Chondrocyte (in vitro differentiated cells): ENCODE data around the gene LEMD2. TPM values are rescaled to one million over a fixed set of nuclear protein-coding genes. Genes with fewer than 3 reads are reported as not detected.
"Not testable (repeated sequence)": the region's sequence is repeated elsewhere in the genome, so short reads cannot be mapped to it uniquely, and the experiment has no call there.

Experiments used
- DNase-seq: peaks from one replicate; pipeline ENCODE4 v3.0.0; 2021; ENCODE audit warnings: mixed read lengths, low spot score
- H3K27ac Mint-ChIP-seq: one replicate; pipeline ENCODE4 v1.8.0; 2021; ENCODE audit warnings: mild to moderate bottlenecking, moderate library complexity, mixed read lengths; ENCODE audit not compliant: unreplicated experiment
- H3K27me3 Mint-ChIP-seq: 2 replicates; pipeline ENCODE4 v1.8.0; 2021; ENCODE audit warnings: low read depth, mixed read lengths
- H3K36me3 Mint-ChIP-seq: 2 replicates; pipeline ENCODE4 v1.8.0; 2021; ENCODE audit warnings: low read depth, mixed read lengths
- H3K4me1 Mint-ChIP-seq: 2 replicates; pipeline ENCODE4 v1.8.0; 2021; ENCODE audit warnings: low read depth, mild to moderate bottlenecking, mixed read lengths
- H3K4me3 Mint-ChIP-seq: one replicate; pipeline ENCODE4 v1.8.0; 2021; ENCODE audit warnings: mild to moderate bottlenecking, moderate library complexity, mixed read lengths; ENCODE audit not compliant: unreplicated experiment
- H3K9me3 Mint-ChIP-seq: 2 replicates; pipeline ENCODE4 v1.8.0; 2021; ENCODE audit warnings: low read depth, mixed read lengths
- CTCF ChIP-seq: fragments of 200-600 bp; sonication (generic); IDR thresholded peaks from 2 replicates; pipeline ENCODE4 v1.5.0; 2021; ENCODE audit warnings: antibody characterized with exemption, mild to moderate bottlenecking, moderate library complexity
- total RNA-seq: library from RNA; stranded (reverse); gene quantifications from 3 replicates; pipeline ENCODE4 v1.2.1, GENCODE V29; 2021

The LEMD2 gene
- total RNA-seq, 1 donor from 2014 or later: 60.1 TPM

- Mint-ChIP-seq H3K27ac (no peak overlapping the region), H3K27me3 (peaks cover 14% of the 10 kb centered on the region)
- no peak for TF ChIP-seq CTCF
These were observed 44.7 kb upstream of the LEMD2 start for GRCh38 chr6:33833599-33833998.

GRCh38 chr6:33832831-33833230 is 43.9 kb upstream of the LEMD2 start:
- H3K36me3 Mint-ChIP-seq, H3K9me3 Mint-ChIP-seq, H3K4me3 Mint-ChIP-seq, H3K27ac Mint-ChIP-seq: not testable (repeated sequence)
- Mint-ChIP-seq H3K4me1 (peaks cover 10% of the 10 kb centered on the region), H3K27me3 (peaks cover 16% of the 10 kb centered on the region)
- DNase-seq: peak; percentile 18

More at GRCh38 chr6:33833599-33833998, 44.7 kb upstream of the LEMD2 start:
- Mint-ChIP-seq H3K9me3 (peaks cover 5% of the 10 kb centered on the region), H3K36me3 (no peaks in the 10 kb centered on the region), H3K4me3 (no peak overlapping the region), H3K4me1 (peaks cover 14% of the 10 kb centered on the region)
- peak; percentile 17 for DNase-seq

- not testable (repeated sequence) for DNase-seq, H3K4me3 Mint-ChIP-seq, H3K9me3 Mint-ChIP-seq, H3K36me3 Mint-ChIP-seq, H3K27ac Mint-ChIP-seq
- Mint-ChIP-seq H3K4me1 (peaks cover 11% of the 10 kb centered on the region), H3K27me3 (peaks cover 16% of the 10 kb centered on the region)
These were observed 42.8 kb upstream of the LEMD2 start for GRCh38 chr6:33831725-33832124.

- Mint-ChIP-seq H3K36me3 (no peaks in the 10 kb centered on the region), H3K4me1 (peaks cover 11% of the 10 kb centered on the region), H3K9me3 (no peaks in the 10 kb centered on the region), H3K27me3 (peaks cover 16% of the 10 kb centered on the region), H3K27ac (no peak overlapping the region), H3K4me3 (no peak overlapping the region)
- DNase-seq: peak; percentile 75
- no peak for TF ChIP-seq CTCF
These were observed 41.8 kb upstream of the LEMD2 start for GRCh38 chr6:33830635-33831240.

GRCh38 chr6:33828764-33829731 is 40.1 kb upstream of the LEMD2 start:
- Mint-ChIP-seq H3K27ac (no peak overlapping the region), H3K27me3 (peaks cover 16% of the 10 kb centered on the region), H3K36me3 (no peaks in the 10 kb centered on the region), H3K4me1 (peaks cover 16% of the 10 kb centered on the region), H3K4me3 (no peak overlapping the region), H3K9me3 (no peaks in the 10 kb centered on the region)
- no peak for TF ChIP-seq CTCF
- peak; percentile 71 for DNase-seq

GRCh38 chr6:33828452-33828763 is 39.5 kb upstream of the LEMD2 start:
- DNase-seq: no peak
- Mint-ChIP-seq H3K27ac (no peak overlapping the region), H3K9me3 (no peaks in the 10 kb centered on the region), H3K36me3 (no peaks in the 10 kb centered on the region), H3K4me3 (no peak overlapping the region), H3K4me1 (peaks cover 16% of the 10 kb centered on the region), H3K27me3 (peaks cover 16% of the 10 kb centered on the region)
- TF ChIP-seq CTCF: no peak
